ENCODE measurements around the gene MAPKAPK5. TPM values are rescaled to one million over a fixed set of nuclear protein-coding genes. Genes with fewer than 3 reads are reported as not detected.

The MAPKAPK5 gene
- polyA plus RNA-seq, 1 experiment, result 33.5 TPM

GRCh38 chr12:111894556-111894955 is 52.5 kb downstream of the MAPKAPK5 start:
- DNase-seq (ENCODE audit: low read depth, low spot score), result no peak
- no peaks in the 10 kb centered on the region for H3K27me3 ChIP-seq (ENCODE audit: control insufficient read depth, insufficient read depth, low read length)
- H3K27ac ChIP-seq (ENCODE audit: low read depth, low read length), result no peak overlapping the region
- ChIA-PET POLR2A (no interaction called here), CTCF (no interaction called here)
- H3K9me3 ChIP-seq (ENCODE audit: control insufficient read depth, insufficient read depth, low read length), result no peaks in the 10 kb centered on the region
- TF ChIP-seq CTCF (IDR thresholded peaks at IDR 0.05; ENCODE audit: low read depth, low read length), result no peak
- H3K4me3 ChIP-seq (ENCODE audit: low read depth, low read length), result no peak overlapping the region

GRCh38 chr12:111901182-111901581 is 59.2 kb downstream of the MAPKAPK5 start:
- TF ChIP-seq CTCF (IDR thresholded peaks at IDR 0.05; ENCODE audit: low read depth, low read length), result no peak
- CTCF ChIA-PET, result no interaction called here
- no peaks in the 10 kb centered on the region for H3K27me3 ChIP-seq (ENCODE audit: control insufficient read depth, insufficient read depth, low read length)
- POLR2A ChIA-PET, result no interaction called here
- no peak overlapping the region for H3K27ac ChIP-seq (ENCODE audit: low read depth, low read length)
- H3K4me3 ChIP-seq (ENCODE audit: low read depth, low read length), result no peak overlapping the region
- H3K9me3 ChIP-seq (ENCODE audit: control insufficient read depth, insufficient read depth, low read length), result no peaks in the 10 kb centered on the region
- DNase-seq (ENCODE audit: low read depth, low spot score), result no peak

- ChIA-PET CTCF (no interaction called here), POLR2A (interaction anchor here (1.2 kb wide), 1 partner anchor 108 kb away, joined by 5 read pairs; the partner anchor contains the start of gene TMEM116)
- DNase-seq (ENCODE audit: low read depth, low spot score), result no peak
- Histone ChIP-seq H3K27me3 (ENCODE audit: control insufficient read depth, insufficient read depth, low read length) (no peaks in the 10 kb centered on the region), H3K4me3 (ENCODE audit: low read depth, low read length) (no peak overlapping the region), H3K27ac (ENCODE audit: low read depth, low read length) (no peak overlapping the region), H3K9me3 (ENCODE audit: control insufficient read depth, insufficient read depth, low read length) (peaks cover 4% of the 10 kb centered on the region; the same call in 1 of the 2 replicates)
- TF ChIP-seq CTCF (IDR thresholded peaks at IDR 0.05; ENCODE audit: low read depth, low read length), result no peak
Observed at GRCh38 chr12:111904446-111904975, 62.5 kb downstream of the MAPKAPK5 start.

GRCh38 chr12:111905502-111905901 is 63.5 kb downstream of the MAPKAPK5 start:
- Histone ChIP-seq H3K27ac (ENCODE audit: low read depth, low read length) (no peak overlapping the region), H3K4me3 (ENCODE audit: low read depth, low read length) (no peak overlapping the region), H3K27me3 (ENCODE audit: control insufficient read depth, insufficient read depth, low read length) (no peaks in the 10 kb centered on the region), H3K9me3 (ENCODE audit: control insufficient read depth, insufficient read depth, low read length) (peaks cover 4% of the 10 kb centered on the region; the same call in 1 of the 2 replicates)
- TF ChIP-seq CTCF (IDR thresholded peaks at IDR 0.05; ENCODE audit: low read depth, low read length), result no peak
- POLR2A ChIA-PET, result no interaction called here
- DNase-seq (ENCODE audit: low read depth, low spot score), result no peak
- CTCF ChIA-PET, result no interaction called here

GRCh38 chr12:111907740-111908139 is 65.7 kb downstream of the MAPKAPK5 start:
- no peak overlapping the region for H3K4me3 ChIP-seq (ENCODE audit: low read depth, low read length)
- TF ChIP-seq CTCF (IDR thresholded peaks at IDR 0.05; ENCODE audit: low read depth, low read length), result no peak
- no peak overlapping the region for H3K27ac ChIP-seq (ENCODE audit: low read depth, low read length)
- no peaks in the 10 kb centered on the region for H3K27me3 ChIP-seq (ENCODE audit: control insufficient read depth, insufficient read depth, low read length)
- ChIA-PET CTCF (no interaction called here), POLR2A (no interaction called here)
- H3K9me3 ChIP-seq (ENCODE audit: control insufficient read depth, insufficient read depth, low read length), result peaks cover 4% of the 10 kb centered on the region; the same call in 1 of the 2 replicates
- DNase-seq (ENCODE audit: low read depth, low spot score), result no peak

All from AG04450 (cell line).